ENCODE data around the gene TLX2. TPM values are rescaled to one million over a fixed set of nuclear protein-coding genes. Genes with fewer than 3 reads are reported as not detected.
A peak's percentile ranks its signal among the peaks of the same experiment; 100 is the strongest.

TLX2 gene
- total RNA-seq, 1 donor from 2014 or later: not detected

- H3K27ac ChIP-seq (ENCODE audit: low read depth, low read length): no peak overlapping the region
- peaks cover 19 to 23% (median 21%) of the 10 kb centered on the region in 3 donors for H3K4me1 ChIP-seq (ENCODE audit: control insufficient read depth in 3 of 3, insufficient read depth in 3 of 3, low read length in 3 of 3)
- peaks cover 32 to 40% (median 39%) of the 10 kb centered on the region in 3 donors for H3K27me3 ChIP-seq (ENCODE audit: control insufficient read depth in 3 of 3, insufficient read depth in 3 of 3, low read length in 3 of 3)
- H3K4me3 ChIP-seq (ENCODE audit: low read length in 3 of 3): no peak overlapping the region
- no peak overlapping the region for H3K9ac ChIP-seq (ENCODE audit: low read depth in 1 of 3, low read length in 3 of 3)
- H3K9me3 ChIP-seq (ENCODE audit: control insufficient read depth in 3 of 3, low read length in 3 of 3): no peaks in the 10 kb centered on the region
- peaks cover 36 to 39% (median 37%) of the 10 kb centered on the region in 3 donors for H3K36me3 ChIP-seq (ENCODE audit: control insufficient read depth in 3 of 3, insufficient read depth in 3 of 3, low read length in 3 of 3)
Measured at GRCh38 chr2:74495440-74495839, 18.8 kb upstream of the TLX2 start.

DNA sequence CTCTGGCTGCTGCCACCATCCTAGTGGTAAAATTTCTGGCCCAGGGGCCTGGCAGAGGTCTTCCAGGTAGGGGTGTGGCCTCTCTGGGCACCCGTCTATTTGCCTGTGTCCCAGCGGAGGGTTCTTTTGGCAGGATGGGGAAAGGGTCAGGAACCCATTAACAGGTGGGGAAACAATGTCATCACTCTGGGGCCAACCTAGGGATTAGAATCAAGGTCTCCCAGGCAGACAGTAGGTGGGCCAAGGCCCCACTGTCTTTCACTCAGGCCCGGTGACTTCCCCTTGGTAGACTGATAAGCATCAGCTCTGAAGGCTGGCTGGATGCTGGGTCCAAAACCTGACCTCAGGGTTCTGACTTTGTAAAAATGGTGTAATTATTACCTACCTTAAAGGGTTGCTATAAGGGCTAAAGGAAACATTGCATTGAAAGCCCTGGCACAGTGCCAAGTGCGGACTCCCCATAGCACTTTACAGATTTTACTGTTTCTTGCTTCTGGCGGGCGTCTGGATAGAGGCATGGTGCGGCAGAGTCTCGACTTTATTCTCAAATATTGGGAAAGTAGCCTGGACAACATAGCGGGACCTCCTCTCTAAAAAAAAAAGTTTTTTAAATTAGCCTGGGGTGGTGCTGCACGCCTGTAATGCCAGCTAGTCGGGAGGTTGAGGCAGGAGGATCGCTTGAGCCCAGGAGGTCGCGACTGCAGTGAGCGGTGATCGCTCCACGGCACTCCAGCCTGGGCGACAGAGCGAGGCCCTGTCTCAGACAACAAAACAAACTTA lies 17.1 kb upstream of the TLX2 start:
- no peak overlapping the region for H3K27ac ChIP-seq (ENCODE audit: low read depth, low read length)
- H3K9ac ChIP-seq (ENCODE audit: low read depth in 1 of 3, low read length in 3 of 3): peak overlapping the region in 2 of 3 donors; percentile 33 to 40
- peaks cover 19 to 23% (median 21%) of the 10 kb centered on the region in 3 donors for H3K4me1 ChIP-seq (ENCODE audit: control insufficient read depth in 3 of 3, insufficient read depth in 3 of 3, low read length in 3 of 3)
- peaks cover 19 to 23% (median 20%) of the 10 kb centered on the region in 3 donors for H3K36me3 ChIP-seq (ENCODE audit: control insufficient read depth in 3 of 3, insufficient read depth in 3 of 3, low read length in 3 of 3)
- peak overlapping the region; percentile 14 to 60 (median 59) for H3K4me3 ChIP-seq (ENCODE audit: low read length in 3 of 3)
- H3K9me3 ChIP-seq (ENCODE audit: control insufficient read depth in 3 of 3, low read length in 3 of 3): no peaks in the 10 kb centered on the region
- H3K27me3 ChIP-seq (ENCODE audit: control insufficient read depth in 3 of 3, insufficient read depth in 3 of 3, low read length in 3 of 3): peaks cover 45 to 56% (median 54%) of the 10 kb centered on the region in 3 donors

GRCh38 chr2:74497777-74498499 lies 16.3 kb upstream of the TLX2 start:
- Histone ChIP-seq H3K9me3 (ENCODE audit: control insufficient read depth in 3 of 3, low read length in 3 of 3) (no peaks in the 10 kb centered on the region), H3K9ac (ENCODE audit: low read depth in 1 of 3, low read length in 3 of 3) (peak overlapping the region; percentile 28 to 40 (median 33)), H3K27ac (ENCODE audit: low read depth, low read length) (no peak overlapping the region), H3K4me3 (ENCODE audit: low read length in 3 of 3) (peak overlapping the region; percentile 59 to 66 (median 60)), H3K4me1 (ENCODE audit: control insufficient read depth in 3 of 3, insufficient read depth in 3 of 3, low read length in 3 of 3) (peaks cover 19 to 23% (median 23%) of the 10 kb centered on the region in 3 donors), H3K36me3 (ENCODE audit: control insufficient read depth in 3 of 3, insufficient read depth in 3 of 3, low read length in 3 of 3) (peaks cover 11 to 15% (median 12%) of the 10 kb centered on the region in 3 donors), H3K27me3 (ENCODE audit: control insufficient read depth in 3 of 3, insufficient read depth in 3 of 3, low read length in 3 of 3) (peaks cover 47 to 64% (median 62%) of the 10 kb centered on the region in 3 donors)

- H3K9ac ChIP-seq (ENCODE audit: low read depth in 1 of 3, low read length in 3 of 3): peak overlapping the region; percentile 29 to 68 (median 30)
- no peaks in the 10 kb centered on the region for H3K9me3 ChIP-seq (ENCODE audit: control insufficient read depth in 3 of 3, low read length in 3 of 3)
- no peak overlapping the region for H3K27ac ChIP-seq (ENCODE audit: low read depth, low read length)
- H3K4me3 ChIP-seq (ENCODE audit: low read length in 3 of 3): peak overlapping the region; percentile 59 to 66 (median 60)
- peaks cover 20 to 23% (median 23%) of the 10 kb centered on the region in 3 donors for H3K4me1 ChIP-seq (ENCODE audit: control insufficient read depth in 3 of 3, insufficient read depth in 3 of 3, low read length in 3 of 3)
- peaks cover 47 to 70% (median 62%) of the 10 kb centered on the region in 3 donors for H3K27me3 ChIP-seq (ENCODE audit: control insufficient read depth in 3 of 3, insufficient read depth in 3 of 3, low read length in 3 of 3)
- H3K36me3 ChIP-seq (ENCODE audit: control insufficient read depth in 3 of 3, insufficient read depth in 3 of 3, low read length in 3 of 3): peaks cover 4 to 8% (median 5%) of the 10 kb centered on the region in 3 donors
Measured at GRCh38 chr2:74498500-74499266, 15.6 kb upstream of the TLX2 start.

DNA sequence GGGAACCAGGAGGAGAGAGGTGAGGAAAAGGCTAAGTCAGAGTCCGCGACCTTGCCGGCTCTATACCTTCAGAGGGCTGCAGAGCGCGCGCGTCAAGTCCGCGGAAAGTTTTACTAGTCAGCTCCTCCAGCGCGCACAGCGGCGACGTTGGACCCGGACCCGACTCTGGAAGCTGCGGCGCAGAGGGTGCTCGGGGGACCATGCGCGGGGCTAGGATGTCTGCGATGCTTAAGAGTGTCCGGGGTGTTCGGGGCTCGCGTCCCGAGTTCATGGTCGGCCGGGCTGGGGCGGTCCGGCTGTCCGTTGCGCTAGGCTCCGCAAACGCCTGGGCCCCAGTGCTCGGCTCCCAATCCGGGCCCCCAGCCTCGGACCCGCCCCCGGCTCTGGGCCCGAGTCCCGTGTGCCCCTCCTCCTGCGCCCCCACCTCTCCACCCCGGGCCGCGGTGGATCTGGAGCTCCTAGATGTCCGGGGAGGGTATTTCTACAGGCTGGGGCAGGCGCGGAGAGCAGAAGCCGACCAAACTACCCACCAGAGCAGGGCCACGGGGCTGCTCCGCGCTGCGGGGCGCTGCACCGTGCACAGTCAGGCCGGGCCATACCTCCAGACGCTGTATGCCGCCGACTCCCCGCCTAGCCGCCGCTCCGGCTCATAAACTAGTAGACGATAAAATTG lies 14.8 kb upstream of the TLX2 start, which contains the start of gene LBX2:
LBX2 (minus strand) TSS at position 337 of the 673 bp plus-strand sequence; CDS start at position 271, 66 bp downstream.
- peaks cover 27 to 29% (median 28%) of the 10 kb centered on the region in 3 donors for H3K4me1 ChIP-seq (ENCODE audit: control insufficient read depth in 3 of 3, insufficient read depth in 3 of 3, low read length in 3 of 3)
- no peaks in the 10 kb centered on the region for H3K9me3 ChIP-seq (ENCODE audit: control insufficient read depth in 3 of 3, low read length in 3 of 3)
- H3K27ac ChIP-seq (ENCODE audit: low read depth, low read length): no peak within 1 kb of the TSS
- H3K4me3 ChIP-seq (ENCODE audit: low read length in 3 of 3): peak within 1 kb of the TSS; percentile 59 to 66 (median 60)
- H3K36me3 ChIP-seq (ENCODE audit: control insufficient read depth in 3 of 3, insufficient read depth in 3 of 3, low read length in 3 of 3): peaks cover 0 to under 1% (median 0%) of the 10 kb centered on the region in 3 donors
- peaks cover 47 to 75% (median 66%) of the 10 kb centered on the region in 3 donors for H3K27me3 ChIP-seq (ENCODE audit: control insufficient read depth in 3 of 3, insufficient read depth in 3 of 3, low read length in 3 of 3)
- peak within 1 kb of the TSS; percentile 29 to 68 (median 30) for H3K9ac ChIP-seq (ENCODE audit: low read depth in 1 of 3, low read length in 3 of 3)

- Histone ChIP-seq H3K4me1 (ENCODE audit: control insufficient read depth in 3 of 3, insufficient read depth in 3 of 3, low read length in 3 of 3) (peaks cover 27 to 30% (median 28%) of the 10 kb centered on the region in 3 donors), H3K27ac (ENCODE audit: low read depth, low read length) (no peak overlapping the region), H3K27me3 (ENCODE audit: control insufficient read depth in 3 of 3, insufficient read depth in 3 of 3, low read length in 3 of 3) (peaks cover 53 to 75% (median 66%) of the 10 kb centered on the region in 3 donors), H3K9me3 (ENCODE audit: control insufficient read depth in 3 of 3, low read length in 3 of 3) (no peaks in the 10 kb centered on the region), H3K9ac (ENCODE audit: low read depth in 1 of 3, low read length in 3 of 3) (no peak overlapping the region), H3K4me3 (ENCODE audit: low read length in 3 of 3) (no peak overlapping the region), H3K36me3 (ENCODE audit: control insufficient read depth in 3 of 3, insufficient read depth in 3 of 3, low read length in 3 of 3) (peaks cover 4 to 5% (median 5%) of the 10 kb centered on the region in 3 donors)
Measured at GRCh38 chr2:74499940-74500577, 14.2 kb upstream of the TLX2 start.

DNA sequence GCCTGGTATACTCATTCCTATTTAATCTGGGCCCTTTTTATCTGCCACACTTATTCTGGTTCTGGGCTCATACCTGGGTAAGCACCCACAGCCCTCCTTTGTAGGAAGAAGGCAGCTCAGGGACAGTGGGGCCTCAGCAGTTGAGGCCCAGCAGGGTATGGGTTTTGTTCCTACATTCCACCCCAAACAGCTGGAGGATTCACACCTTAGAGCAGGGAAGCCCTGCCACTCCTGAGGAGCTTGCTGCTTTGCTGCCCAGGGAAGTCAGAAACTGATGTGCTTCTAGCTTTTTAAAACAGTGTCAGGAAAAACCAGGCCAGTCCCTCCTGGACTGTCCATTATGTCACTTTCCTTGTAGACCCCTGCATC lies 13.7 kb upstream of the TLX2 start:
- Histone ChIP-seq H3K9ac (ENCODE audit: low read depth in 1 of 3, low read length in 3 of 3) (no peak overlapping the region), H3K4me3 (ENCODE audit: low read length in 3 of 3) (no peak overlapping the region), H3K36me3 (ENCODE audit: control insufficient read depth in 3 of 3, insufficient read depth in 3 of 3, low read length in 3 of 3) (peaks cover 10% of the 10 kb centered on the region in 3 donors), H3K9me3 (ENCODE audit: control insufficient read depth in 3 of 3, low read length in 3 of 3) (no peaks in the 10 kb centered on the region), H3K4me1 (ENCODE audit: control insufficient read depth in 3 of 3, insufficient read depth in 3 of 3, low read length in 3 of 3) (peaks cover 29 to 35% (median 30%) of the 10 kb centered on the region in 3 donors), H3K27ac (ENCODE audit: low read depth, low read length) (no peak overlapping the region), H3K27me3 (ENCODE audit: control insufficient read depth in 3 of 3, insufficient read depth in 3 of 3, low read length in 3 of 3) (peaks cover 54 to 80% (median 66%) of the 10 kb centered on the region in 3 donors)

GRCh38 chr2:74501335-74502071 lies 12.7 kb upstream of the TLX2 start:
- peaks cover 37 to 42% (median 38%) of the 10 kb centered on the region in 3 donors for H3K4me1 ChIP-seq (ENCODE audit: control insufficient read depth in 3 of 3, insufficient read depth in 3 of 3, low read length in 3 of 3)
- no peak overlapping the region for H3K9ac ChIP-seq (ENCODE audit: low read depth in 1 of 3, low read length in 3 of 3)
- H3K27ac ChIP-seq (ENCODE audit: low read depth, low read length): no peak overlapping the region
- no peaks in the 10 kb centered on the region for H3K9me3 ChIP-seq (ENCODE audit: control insufficient read depth in 3 of 3, low read length in 3 of 3)
- H3K4me3 ChIP-seq (ENCODE audit: low read length in 3 of 3): no peak overlapping the region
- peaks cover 54 to 82% (median 65%) of the 10 kb centered on the region in 3 donors for H3K27me3 ChIP-seq (ENCODE audit: control insufficient read depth in 3 of 3, insufficient read depth in 3 of 3, low read length in 3 of 3)
- H3K36me3 ChIP-seq (ENCODE audit: control insufficient read depth in 3 of 3, insufficient read depth in 3 of 3, low read length in 3 of 3): peaks cover 15 to 16% (median 15%) of the 10 kb centered on the region in 3 donors

Data from skeletal muscle tissue (tissue), 4 donors.